Psoas muscle (tissue), 8 donors: ENCODE data around the gene TBX3. TPM values are rescaled to one million over a fixed set of nuclear protein-coding genes. Genes with fewer than 3 reads are reported as not detected.
"Not testable (repeated sequence)": the region's sequence is repeated elsewhere in the genome, so short reads cannot be mapped to it uniquely, and the experiment has no call there.

Experiments
- ATAC-seq, 4 donors: fragments of 200-7000 bp; cut with Tn5 transposase; one replicate each; pipeline ENCODE4 v1.9.1; 2020; ENCODE audit warnings: moderate library complexity in 3 of 4, mild to moderate bottlenecking in 2 of 4
- DNase-seq, 2 donors: peaks; one replicate each; pipeline ENCODE4 v3.0.0-alpha.2; 2020
- H3K27ac ChIP-seq: fragments of 200-600 bp; one replicate; pipeline ENCODE4 v1.8.0; 2022
- H3K27me3 ChIP-seq, 3 donors: fragments of 200-600 bp in 1 of 3; one replicate each; pipeline versions ENCODE4 v1.6.1 to v1.8.0; 2013 to 2022; ENCODE audit warnings: low read length in 2 of 3, mild to moderate bottlenecking in 2 of 3, moderate library complexity in 1 of 3; ENCODE audit not compliant: insufficient read depth in 3 of 3
- H3K36me3 ChIP-seq, 2 donors: fragments of 200-600 bp in 1 of 2; one replicate each; pipeline versions ENCODE4 v1.6.1 to v1.8.0; 2013 to 2022; ENCODE audit warnings: low read depth in 1 of 2, mild to moderate bottlenecking in 1 of 2, moderate library complexity in 1 of 2; ENCODE audit not compliant: insufficient read depth in 1 of 2
- H3K4me1 ChIP-seq: fragments of 200-600 bp; one replicate; pipeline ENCODE4 v1.8.0; 2022
- H3K4me3 ChIP-seq: fragments of 200-600 bp; one replicate; pipeline ENCODE4 v1.8.0; 2022; ENCODE audit warnings: mild to moderate bottlenecking
- H3K9me3 ChIP-seq: fragments of 200-600 bp; one replicate; pipeline ENCODE4 v1.8.0; 2022
- WGBS, 3 donors: extraction: QIAGEN DNeasy Blood & Tissue Kit; methylation state at CpG; one replicate each; pipeline versions ENCODE4 v1.1.6 to v1.1.7; 2013; 5-methylcytosine and 5-hydroxymethylcytosine counted together
- intact Hi-C, 2 donors: fragments of 100-400 bp; cut with DNase I; formaldehyde crosslinking; loops; one replicate each; pipeline versions ENCODE4 v1.11.0 to v1.14.2; 2022
- polyA plus RNA-seq, 3 donors: library from polyadenylated mRNA; stranded (reverse); fragments of 200-250 nt; gene quantifications; one replicate each; pipeline ENCODE4 v1.2.3, GENCODE V29; 2013
- total RNA-seq, 4 donors: library from RNA; stranded (reverse); fragmentation: NEBNext Ultra II Directional in 2 of 4; extraction: Animal tissue kit (Norgen Biotek cat#: 25700) in 2 of 4; gene quantifications; one replicate each; pipeline versions ENCODE4 v1.2.1 to v1.2.4, GENCODE V29; 2021 to 2023
- TF ChIP-seq, protein P1 (sequence below): fragments of 200-600 bp; IDR thresholded peaks from one replicate; pipeline ENCODE4 v1.8.0; 2022; ENCODE audit warnings: antibody characterized with exemption
- donor health status: healthy with polysubstance abuse.
- donor health status: DM: no; HTN: no; CAD: no; lungs with moderate emphysema.
- donor health status: Bipolar disorder and iron deficiency.
- donor health status: healthy.
- donor health status: DM: yes; HTN: yes; CAD: no.
- donor health status: DM: no; HTN: no; CAD: no.
- donor health status: DM: no; HTN: no; CAD: no.
- donor health status: DM: yes; HTN: yes; CAD: no.

TBX3 gene
- total and polyA plus RNA-seq, 7 donors, result 5.0 to 50.8 (median 15.3) TPM

DNA sequence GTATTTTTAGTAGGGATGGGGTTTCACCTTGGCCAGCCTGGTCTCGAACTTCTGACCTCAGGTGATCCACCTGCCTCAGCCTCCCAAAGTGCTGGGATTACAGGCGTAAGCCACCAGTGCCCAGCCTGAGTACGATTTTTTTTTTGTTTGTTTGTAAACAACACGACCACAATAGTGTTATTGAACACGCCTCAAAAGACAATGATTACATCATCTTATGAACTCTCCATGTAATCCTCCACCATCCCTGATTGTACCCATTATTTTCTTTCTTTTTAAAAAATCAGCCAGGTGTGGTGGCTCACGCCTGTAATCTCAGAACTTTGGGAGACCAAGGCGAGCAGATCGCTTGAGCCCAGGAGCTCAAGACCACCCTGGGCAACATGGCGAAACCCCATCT is 25.1 kb upstream of the TBX3 start:
- Histone ChIP-seq H3K9me3 (peaks cover 4% of the 10 kb centered on the region), H3K4me3 (no peak overlapping the region), H3K4me1 (no peaks in the 10 kb centered on the region), H3K27ac (no peak overlapping the region), H3K27me3 (peaks cover 0 to 54% (median 9%) of the 10 kb centered on the region in 3 donors), H3K36me3 (no peaks in the 10 kb centered on the region)
- 79 to 86% (median 85%) methylated on average over 9 of the region's 9 CpGs for WGBS, 3 donors
- TF ChIP-seq, protein P1, sequence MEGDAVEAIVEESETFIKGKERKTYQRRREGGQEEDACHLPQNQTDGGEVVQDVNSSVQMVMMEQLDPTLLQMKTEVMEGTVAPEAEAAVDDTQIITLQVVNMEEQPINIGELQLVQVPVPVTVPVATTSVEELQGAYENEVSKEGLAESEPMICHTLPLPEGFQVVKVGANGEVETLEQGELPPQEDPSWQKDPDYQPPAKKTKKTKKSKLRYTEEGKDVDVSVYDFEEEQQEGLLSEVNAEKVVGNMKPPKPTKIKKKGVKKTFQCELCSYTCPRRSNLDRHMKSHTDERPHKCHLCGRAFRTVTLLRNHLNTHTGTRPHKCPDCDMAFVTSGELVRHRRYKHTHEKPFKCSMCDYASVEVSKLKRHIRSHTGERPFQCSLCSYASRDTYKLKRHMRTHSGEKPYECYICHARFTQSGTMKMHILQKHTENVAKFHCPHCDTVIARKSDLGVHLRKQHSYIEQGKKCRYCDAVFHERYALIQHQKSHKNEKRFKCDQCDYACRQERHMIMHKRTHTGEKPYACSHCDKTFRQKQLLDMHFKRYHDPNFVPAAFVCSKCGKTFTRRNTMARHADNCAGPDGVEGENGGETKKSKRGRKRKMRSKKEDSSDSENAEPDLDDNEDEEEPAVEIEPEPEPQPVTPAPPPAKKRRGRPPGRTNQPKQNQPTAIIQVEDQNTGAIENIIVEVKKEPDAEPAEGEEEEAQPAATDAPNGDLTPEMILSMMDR, result no peak
- DNase-seq, result no peak
- no peak for ATAC-seq
- intact Hi-C loops, result no loop called here

DNA sequence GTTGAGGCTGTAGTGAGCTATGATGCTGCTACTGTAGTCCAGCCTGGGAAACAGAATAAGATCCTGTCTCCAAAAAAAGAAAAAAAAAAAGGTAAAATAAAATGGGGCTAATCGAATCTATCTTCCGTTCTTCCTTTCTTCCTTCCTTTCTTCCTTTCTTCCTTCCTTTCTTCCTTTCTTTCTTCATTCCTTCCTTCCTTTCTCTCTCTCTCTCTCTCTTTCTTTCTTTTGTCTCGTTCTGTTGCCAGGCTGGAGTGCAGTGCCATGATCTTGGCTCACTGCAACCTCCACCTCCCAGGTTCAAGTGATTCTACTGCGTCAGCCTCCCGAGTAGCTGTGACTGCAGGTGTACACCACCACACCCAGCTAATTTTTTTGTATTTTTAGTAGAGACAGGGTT is 24.6 kb upstream of the TBX3 start:
- H3K27ac ChIP-seq, result not testable (repeated sequence)

DNA sequence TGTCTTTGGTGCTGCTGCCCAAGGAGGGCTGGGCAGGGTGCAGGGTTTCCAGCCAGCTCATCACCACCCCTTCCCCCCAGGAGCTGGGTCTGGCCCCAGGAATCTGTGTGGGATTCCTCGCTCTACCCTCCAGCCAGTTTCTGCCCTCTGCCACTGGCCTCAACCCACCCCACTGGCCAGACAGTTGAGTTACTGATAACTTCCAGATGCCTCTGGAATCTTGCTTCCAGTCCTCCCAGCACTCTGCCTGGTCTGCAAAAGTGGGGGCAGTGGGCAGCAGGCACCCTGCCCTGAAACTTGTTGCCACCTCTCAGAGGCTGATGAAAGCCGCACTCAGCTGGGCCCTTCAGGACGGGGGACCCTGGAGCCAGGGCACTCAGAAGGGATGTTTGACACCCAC is 20.1 kb upstream of the TBX3 start:
- no peak overlapping the region for H3K4me3 ChIP-seq
- H3K4me1 ChIP-seq, result no peaks in the 10 kb centered on the region
- no peaks in the 10 kb centered on the region for H3K9me3 ChIP-seq
- peaks cover 0 to 72% (median 24%) of the 10 kb centered on the region in 3 donors for H3K27me3 ChIP-seq
- DNase-seq (no peak), ATAC-seq (no peak)
- intact Hi-C loops, result no loop called here
- H3K27ac ChIP-seq, result no peak overlapping the region
- no peaks in the 10 kb centered on the region for H3K36me3 ChIP-seq
- WGBS, 3 donors, result 78 to 84% (median 83%) methylated on average over 3 of the region's 3 CpGs
- TF ChIP-seq, protein P1, result no peak

More for the DNA sequence above, 24.6 kb upstream of the TBX3 start:
- H3K4me1 ChIP-seq, intact Hi-C loops, DNase-seq, H3K4me3 ChIP-seq, H3K9me3 ChIP-seq, ATAC-seq, H3K36me3 ChIP-seq: not testable (repeated sequence)
- WGBS, 3 donors, result 80 to 86% (median 82%) methylated on average over 5 of the region's 5 CpGs
- H3K27me3 ChIP-seq, result peaks cover 0 to 54% (median 8%) of the 10 kb centered on the region in 3 donors

DNA sequence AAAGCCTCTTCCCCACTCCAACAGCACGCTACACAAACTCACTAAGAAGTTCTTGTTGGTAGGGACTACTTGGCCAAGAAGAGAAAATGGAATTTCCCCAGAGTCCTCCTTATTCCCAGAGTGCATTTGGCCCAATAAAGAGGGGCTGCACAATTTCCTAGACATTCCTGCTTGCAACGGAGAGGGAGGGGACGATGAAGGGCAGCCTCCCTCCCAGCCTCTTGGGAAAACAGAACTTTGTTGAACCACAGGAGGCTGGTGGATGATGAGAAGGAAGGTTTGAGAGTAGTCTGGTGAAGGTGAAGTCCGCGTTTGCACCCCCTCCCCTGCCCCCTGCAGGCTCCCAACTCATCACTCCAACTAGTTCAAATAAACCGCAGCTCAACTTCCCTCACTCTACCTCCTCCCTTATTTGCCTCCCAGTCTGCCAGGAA is 19.1 kb upstream of the TBX3 start:
- no peaks in the 10 kb centered on the region for H3K9me3 ChIP-seq
- 11 to 15% (median 11%) methylated on average over 6 of the region's 6 CpGs for WGBS, 3 donors
- intact Hi-C loops, result no loop called here
- ATAC-seq, result no peak
- TF ChIP-seq, protein P1, result no peak
- H3K4me1 ChIP-seq, result no peaks in the 10 kb centered on the region
- H3K27me3 ChIP-seq, result peaks cover 0 to 72% (median 35%) of the 10 kb centered on the region in 3 donors
- H3K4me3 ChIP-seq, result no peak overlapping the region
- no peaks in the 10 kb centered on the region for H3K36me3 ChIP-seq
- H3K27ac ChIP-seq, result no peak overlapping the region
- DNase-seq, result no peak

DNA sequence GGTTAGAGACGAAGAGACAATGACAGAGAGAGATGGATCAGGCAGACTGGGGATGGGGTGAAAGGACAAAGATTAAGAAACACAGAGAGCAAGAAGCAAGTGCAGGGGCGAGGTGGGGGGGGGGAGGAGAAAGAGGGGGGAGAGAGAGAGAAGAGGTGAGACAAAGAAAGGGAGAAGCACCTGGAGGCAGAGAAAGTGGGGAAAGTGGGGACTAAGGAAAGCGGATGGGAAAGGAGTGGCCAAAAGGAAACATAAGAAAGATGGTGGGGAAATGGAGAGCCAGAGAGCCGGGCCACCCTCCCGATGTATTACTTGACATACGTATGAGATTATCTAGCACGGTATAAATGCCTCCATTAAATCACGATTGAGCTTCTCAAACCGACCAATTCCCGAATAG is 18.5 kb upstream of the TBX3 start:
- no peak for DNase-seq
- no peaks in the 10 kb centered on the region for H3K4me1 ChIP-seq
- H3K27me3 ChIP-seq, result peaks cover 3 to 76% (median 41%) of the 10 kb centered on the region in 3 donors
- intact Hi-C loops, result no loop called here
- no peak for ATAC-seq
- no peaks in the 10 kb centered on the region for H3K9me3 ChIP-seq
- WGBS, 3 donors, result 9 to 12% (median 11%) methylated on average over 10 of the region's 10 CpGs
- TF ChIP-seq, protein P1, result no peak
- H3K27ac ChIP-seq, result no peak overlapping the region
- H3K36me3 ChIP-seq, result no peaks in the 10 kb centered on the region
- H3K4me3 ChIP-seq, result no peak overlapping the region
